K562 (cell line): ENCODE measurements around the gene WDR45B.

Experiments
- IFI16 ChIP-seq: fragments of 250-450 bp; sonication (Bioruptor Pico); IDR thresholded peaks from 2 replicates; pipeline ENCODE4 v2.1.2; 2022; ENCODE audit warnings: mild to moderate bottlenecking, inconsistent platforms
- KDM1A ChIP-seq, 2 experiments: fragments of 450-650 bp; IDR thresholded peaks; 2 replicates each; pipeline ENCODE4 v1.6.1; 2016; ENCODE audit warnings: mild to moderate bottlenecking in 2 of 2
- NFATC3 ChIP-seq: fragments of 450-650 bp; IDR thresholded peaks from 2 replicates; pipeline ENCODE4 v1.6.1; 2017; ENCODE audit warnings: mild to moderate bottlenecking
- RAD21 ChIP-seq, 2 experiments: fragments of 250-450 bp in 1 of 2; fragments of 450-650 bp in 1 of 2; sonication (Bioruptor Pico) in 1 of 2; formaldehyde crosslinking in 1 of 2; IDR thresholded peaks in 1 of 2; conservative IDR thresholded peaks in 1 of 2; 2 replicates each; pipeline versions ENCODE4 v1.4.0 to v1.8.0; 2020 to 2022; ENCODE audit warnings: mild to moderate bottlenecking in 2 of 2, moderate library complexity in 1 of 2
- TAF1 ChIP-seq: IDR thresholded peaks from 2 replicates; pipeline ENCODE4 v1.6.1; 2011; ENCODE audit warnings: mild to moderate bottlenecking, low read length, moderate library complexity; ENCODE audit not compliant: insufficient read depth, control insufficient read depth, severe bottlenecking; ENCODE audit errors: extremely low read depth
- TAL1 ChIP-seq: fragments of 450-650 bp; IDR thresholded peaks from 2 replicates; pipeline ENCODE4 v1.6.1; 2016; ENCODE audit warnings: mild to moderate bottlenecking
- ZFP1 ChIP-seq: fragments of 450-650 bp; formaldehyde crosslinking; IDR thresholded peaks from 2 replicates; pipeline ENCODE4 v1.4.0; 2020; ENCODE audit warnings: mild to moderate bottlenecking, mixed read lengths
- ZNF398 ChIP-seq: fragments of 250-450 bp; sonication (Bioruptor Pico); IDR thresholded peaks from 2 replicates; pipeline ENCODE4 v1.8.0; 2021; ENCODE audit warnings: moderate library complexity, mild to moderate bottlenecking, inconsistent platforms
- TF ChIP-seq, protein P1 (sequence below), 2 experiments: fragments of 450-650 bp; conservative IDR thresholded peaks; 2 replicates each; pipeline ENCODE4 v1.6.1; 2017; ENCODE audit warnings: mild to moderate bottlenecking in 2 of 2, moderate library complexity in 2 of 2
- TF ChIP-seq, protein P2 (sequence below): fragments of 250-450 bp; sonication (Bioruptor Pico); IDR thresholded peaks from 2 replicates; pipeline ENCODE4 v1.5.0; 2020; ENCODE audit warnings: mild to moderate bottlenecking, borderline replicate concordance
- TF ChIP-seq, protein P3 (sequence below), 3 experiments: IDR thresholded peaks in 2 of 3; conservative IDR thresholded peaks in 1 of 3; 2 replicates each; pipeline ENCODE4 v1.5.1; 2011 to 2012; ENCODE audit warnings: low read length in 3 of 3, mild to moderate bottlenecking in 3 of 3, control low read depth in 2 of 3, improper control_type of control experiment in 1 of 3, inconsistent platforms in 1 of 3, low read depth in 1 of 3, mixed read lengths in 1 of 3, moderate library complexity in 1 of 3; ENCODE audit not compliant: insufficient read depth in 2 of 3

- TF ChIP-seq RAD21 (CRISPR knock-in tag; conservative IDR thresholded peaks at IDR 0.05 in 1 of 2, IDR thresholded peaks at IDR 0.05 in 1 of 2) (no peak), IFI16 (CRISPR knock-in tag) (no peak), NFATC3 (no peak), TAL1 (no peak), ZNF398 (CRISPR knock-in tag) (no peak), TAF1 (no peak), KDM1A (IDR thresholded peaks at IDR 0.05) (no peak), ZFP1 (no peak)
- TF ChIP-seq, protein P1, sequence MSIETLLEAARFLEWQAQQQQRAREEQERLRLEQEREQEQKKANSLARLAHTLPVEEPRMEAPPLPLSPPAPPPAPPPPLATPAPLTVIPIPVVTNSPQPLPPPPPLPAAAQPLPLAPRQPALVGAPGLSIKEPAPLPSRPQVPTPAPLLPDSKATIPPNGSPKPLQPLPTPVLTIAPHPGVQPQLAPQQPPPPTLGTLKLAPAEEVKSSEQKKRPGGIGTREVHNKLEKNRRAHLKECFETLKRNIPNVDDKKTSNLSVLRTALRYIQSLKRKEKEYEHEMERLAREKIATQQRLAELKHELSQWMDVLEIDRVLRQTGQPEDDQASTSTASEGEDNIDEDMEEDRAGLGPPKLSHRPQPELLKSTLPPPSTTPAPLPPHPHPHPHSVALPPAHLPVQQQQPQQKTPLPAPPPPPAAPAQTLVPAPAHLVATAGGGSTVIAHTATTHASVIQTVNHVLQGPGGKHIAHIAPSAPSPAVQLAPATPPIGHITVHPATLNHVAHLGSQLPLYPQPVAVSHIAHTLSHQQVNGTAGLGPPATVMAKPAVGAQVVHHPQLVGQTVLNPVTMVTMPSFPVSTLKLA (conservative IDR thresholded peaks at IDR 0.05) = no peak
- TF ChIP-seq, protein P2, sequence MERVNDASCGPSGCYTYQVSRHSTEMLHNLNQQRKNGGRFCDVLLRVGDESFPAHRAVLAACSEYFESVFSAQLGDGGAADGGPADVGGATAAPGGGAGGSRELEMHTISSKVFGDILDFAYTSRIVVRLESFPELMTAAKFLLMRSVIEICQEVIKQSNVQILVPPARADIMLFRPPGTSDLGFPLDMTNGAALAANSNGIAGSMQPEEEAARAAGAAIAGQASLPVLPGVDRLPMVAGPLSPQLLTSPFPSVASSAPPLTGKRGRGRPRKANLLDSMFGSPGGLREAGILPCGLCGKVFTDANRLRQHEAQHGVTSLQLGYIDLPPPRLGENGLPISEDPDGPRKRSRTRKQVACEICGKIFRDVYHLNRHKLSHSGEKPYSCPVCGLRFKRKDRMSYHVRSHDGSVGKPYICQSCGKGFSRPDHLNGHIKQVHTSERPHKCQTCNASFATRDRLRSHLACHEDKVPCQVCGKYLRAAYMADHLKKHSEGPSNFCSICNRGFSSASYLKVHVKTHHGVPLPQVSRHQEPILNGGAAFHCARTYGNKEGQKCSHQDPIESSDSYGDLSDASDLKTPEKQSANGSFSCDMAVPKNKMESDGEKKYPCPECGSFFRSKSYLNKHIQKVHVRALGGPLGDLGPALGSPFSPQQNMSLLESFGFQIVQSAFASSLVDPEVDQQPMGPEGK = no peak
- TF ChIP-seq, protein P3, sequence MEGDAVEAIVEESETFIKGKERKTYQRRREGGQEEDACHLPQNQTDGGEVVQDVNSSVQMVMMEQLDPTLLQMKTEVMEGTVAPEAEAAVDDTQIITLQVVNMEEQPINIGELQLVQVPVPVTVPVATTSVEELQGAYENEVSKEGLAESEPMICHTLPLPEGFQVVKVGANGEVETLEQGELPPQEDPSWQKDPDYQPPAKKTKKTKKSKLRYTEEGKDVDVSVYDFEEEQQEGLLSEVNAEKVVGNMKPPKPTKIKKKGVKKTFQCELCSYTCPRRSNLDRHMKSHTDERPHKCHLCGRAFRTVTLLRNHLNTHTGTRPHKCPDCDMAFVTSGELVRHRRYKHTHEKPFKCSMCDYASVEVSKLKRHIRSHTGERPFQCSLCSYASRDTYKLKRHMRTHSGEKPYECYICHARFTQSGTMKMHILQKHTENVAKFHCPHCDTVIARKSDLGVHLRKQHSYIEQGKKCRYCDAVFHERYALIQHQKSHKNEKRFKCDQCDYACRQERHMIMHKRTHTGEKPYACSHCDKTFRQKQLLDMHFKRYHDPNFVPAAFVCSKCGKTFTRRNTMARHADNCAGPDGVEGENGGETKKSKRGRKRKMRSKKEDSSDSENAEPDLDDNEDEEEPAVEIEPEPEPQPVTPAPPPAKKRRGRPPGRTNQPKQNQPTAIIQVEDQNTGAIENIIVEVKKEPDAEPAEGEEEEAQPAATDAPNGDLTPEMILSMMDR (IDR thresholded peaks at IDR 0.05 in 2 of 3, conservative IDR thresholded peaks at IDR 0.05 in 1 of 3; ENCODE audit: insufficient read depth in 2 of 3, low read depth in 1 of 3, low read length in 3 of 3) = no peak
These were observed 49.8 kb downstream of the WDR45B start for GRCh38 chr17:82598256-82599119.
